Lower leg skin (tissue), 3 donors: ENCODE results near the gene NREP.

ENCODE experiments used
- CTCF ChIP-seq, 3 donors: fragments of 450-650 bp; IDR thresholded peaks; one replicate each; pipeline ENCODE4 v1.5.1; 2016; ENCODE audit warnings: antibody characterized with exemption in 3 of 3, mild to moderate bottlenecking in 3 of 3, moderate library complexity in 2 of 3
- POLR2A ChIP-seq, 2 donors: fragments of 450-650 bp; IDR thresholded peaks; one replicate each; pipeline ENCODE4 v1.6.1; 2016 to 2017; ENCODE audit warnings: antibody characterized with exemption in 2 of 2, mild to moderate bottlenecking in 1 of 2, moderate library complexity in 1 of 2

GRCh38 chr5:111731638-111732037 lies 25.4 kb downstream of the NREP start:
- TF ChIP-seq POLR2A (IDR thresholded peaks at IDR 0.05) (no peak), CTCF (IDR thresholded peaks at IDR 0.05) (no peak)
